ENCODE data around the gene GSTM5.

- TF ChIP-seq CTCF (IDR thresholded peaks at IDR 0.05) (no peak), POLR2A (IDR thresholded peaks at IDR 0.05) (no peak)
Observed at GRCh38 chr1:109726728-109727373, 14.8 kb downstream of the GSTM5 start.

All from Peyer's patch (tissue), 4 donors.